ENCODE results near the gene PODNL1. TPM values are rescaled to one million over a fixed set of nuclear protein-coding genes. Genes with fewer than 3 reads are reported as not detected.
A peak's percentile ranks its signal among the peaks of the same experiment; 100 is the strongest.

Gene PODNL1
- total and polyA plus RNA-seq, 2 experiments from 2014 or later: 0.17 to 2.4 TPM

GRCh38 chr19:13959962-13960862, 22.0 kb upstream of the PODNL1 start:
- Histone ChIP-seq H3K27ac (no peak overlapping the region), H3K4me1 (ENCODE audit: insufficient read depth) (no peaks in the 10 kb centered on the region), H3K9me3 (ENCODE audit: low read depth) (no peaks in the 10 kb centered on the region), H3K36me3 (replicated peaks; ENCODE audit: insufficient read depth, low read depth) (no peaks in the 10 kb centered on the region), H3K27me3 (no peaks in the 10 kb centered on the region), H3K4me2 (no peak overlapping the region), H3K4me3 (no peak overlapping the region), H4K20me1 (ENCODE audit: insufficient read depth, poor library complexity, severe bottlenecking) (no peaks in the 10 kb centered on the region), H3K79me2 (no peaks in the 10 kb centered on the region), H2AFZ (no peak overlapping the region), H3K9me2 (replicated peaks; ENCODE audit: insufficient read depth) (no peaks in the 10 kb centered on the region)
- WGBS (ENCODE audit: low lambda C conversion rate, missing lambda C conversion rate): 92% methylated on average over 27 of the region's 27 CpGs
- TF ChIP-seq EZH2 (IDR thresholded peaks at IDR 0.05; ENCODE audit: borderline replicate concordance) (no peak), CTCF (IDR thresholded peaks at IDR 0.05; ENCODE audit: poor library complexity) (peak; percentile 15), EZH2phosphoT487 (IDR thresholded peaks at IDR 0.05; ENCODE audit: low read depth, severe bottlenecking, unreplicated experiment) (no peak)
- DNase-seq (ENCODE audit: low spot score): peak; percentile 20

DNA sequence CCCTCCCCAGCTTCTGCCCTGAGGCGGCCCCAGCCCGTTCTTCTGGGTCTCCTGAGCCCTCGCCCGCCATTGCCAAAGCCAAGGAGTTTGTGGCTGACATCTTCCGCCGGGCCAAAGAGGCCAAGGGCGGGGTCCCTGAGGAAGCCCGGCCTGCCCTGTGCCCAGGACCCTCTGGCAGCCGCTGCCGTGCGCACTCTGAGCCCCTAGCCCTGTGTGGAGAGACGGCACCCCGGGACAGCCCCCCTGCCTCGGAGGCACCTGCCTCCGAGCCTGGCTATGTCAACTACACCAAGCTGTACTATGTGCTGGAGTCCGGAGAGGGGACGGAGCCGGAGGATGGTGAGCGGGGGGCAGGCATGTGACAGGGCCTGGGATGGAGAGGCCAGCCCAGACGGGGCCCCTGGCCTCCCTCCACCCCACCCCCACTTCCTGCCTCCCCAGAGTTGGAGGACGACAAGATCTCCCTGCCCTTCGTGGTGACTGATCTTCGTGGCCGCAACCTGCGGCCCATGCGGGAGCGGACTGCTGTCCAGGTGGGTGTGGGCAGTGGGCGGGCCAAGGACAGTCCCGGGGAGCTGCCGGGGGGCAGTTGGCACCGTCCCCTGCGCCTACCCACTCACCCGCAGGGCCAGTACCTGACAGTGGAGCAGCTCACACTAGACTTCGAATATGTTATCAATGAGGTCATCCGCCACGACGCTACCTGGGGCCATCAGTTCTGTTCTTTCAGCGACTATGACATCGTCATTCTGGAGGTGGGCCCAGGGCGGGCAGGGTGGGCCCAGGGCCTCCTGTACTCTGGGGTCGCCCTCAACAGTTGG, 21.1 kb upstream of the PODNL1 start:
- WGBS (ENCODE audit: low lambda C conversion rate, missing lambda C conversion rate): 95% methylated on average over 34 of the region's 41 CpGs
- Histone ChIP-seq H4K20me1 (ENCODE audit: insufficient read depth, poor library complexity, severe bottlenecking) (no peaks in the 10 kb centered on the region), H3K79me2 (peaks cover 6% of the 10 kb centered on the region), H3K27ac (no peak overlapping the region), H3K27me3 (no peaks in the 10 kb centered on the region), H3K36me3 (replicated peaks; ENCODE audit: insufficient read depth, low read depth) (no peaks in the 10 kb centered on the region), H3K4me1 (ENCODE audit: insufficient read depth) (no peaks in the 10 kb centered on the region), H3K4me2 (no peak overlapping the region), H3K9me3 (ENCODE audit: low read depth) (no peaks in the 10 kb centered on the region), H2AFZ (no peak overlapping the region), H3K4me3 (no peak overlapping the region), H3K9me2 (replicated peaks; ENCODE audit: insufficient read depth) (no peaks in the 10 kb centered on the region)
- TF ChIP-seq EZH2 (IDR thresholded peaks at IDR 0.05; ENCODE audit: borderline replicate concordance) (no peak), CTCF (IDR thresholded peaks at IDR 0.05; ENCODE audit: poor library complexity) (no peak)
- DNase-seq (ENCODE audit: low spot score): peak; percentile 3

DNA sequence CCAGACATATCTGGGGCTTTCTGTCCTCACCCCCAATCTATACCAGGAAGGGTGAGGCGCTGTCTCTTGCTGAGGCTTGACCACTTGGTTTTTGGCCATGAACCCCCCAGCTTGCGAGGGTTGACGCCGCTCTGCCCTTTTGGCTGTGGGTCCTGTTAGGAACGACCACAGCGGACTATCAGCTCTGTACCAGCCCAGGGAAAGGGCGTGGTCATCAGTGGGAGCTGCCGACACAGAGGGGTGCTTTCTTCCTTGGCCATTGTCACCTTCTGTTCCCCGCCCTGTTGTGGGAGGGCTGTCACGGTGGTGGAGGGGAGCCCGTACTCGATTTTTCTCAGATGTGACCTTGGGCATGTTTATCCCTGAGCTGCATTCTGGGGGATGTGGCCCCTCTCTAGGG, 19.8 kb upstream of the PODNL1 start:
- H3K36me3 ChIP-seq (replicated peaks; ENCODE audit: insufficient read depth, low read depth): no peaks in the 10 kb centered on the region
- no peak overlapping the region for H2AFZ ChIP-seq
- WGBS (ENCODE audit: low lambda C conversion rate, missing lambda C conversion rate): 90% methylated on average over 12 of the region's 12 CpGs
- peaks cover 5% of the 10 kb centered on the region for H3K4me1 ChIP-seq (ENCODE audit: insufficient read depth)
- H3K27me3 ChIP-seq: no peaks in the 10 kb centered on the region
- no peak for TF ChIP-seq EZH2 (IDR thresholded peaks at IDR 0.05; ENCODE audit: borderline replicate concordance)
- no peaks in the 10 kb centered on the region for H4K20me1 ChIP-seq (ENCODE audit: insufficient read depth, poor library complexity, severe bottlenecking)
- H3K9me3 ChIP-seq (ENCODE audit: low read depth): no peaks in the 10 kb centered on the region
- H3K27ac ChIP-seq: no peak overlapping the region
- peaks cover 19% of the 10 kb centered on the region for H3K79me2 ChIP-seq
- H3K4me2 ChIP-seq: no peak overlapping the region
- H3K9me2 ChIP-seq (replicated peaks; ENCODE audit: insufficient read depth): no peaks in the 10 kb centered on the region
- no peak overlapping the region for H3K4me3 ChIP-seq
- no peak for DNase-seq (ENCODE audit: low spot score)

DNA sequence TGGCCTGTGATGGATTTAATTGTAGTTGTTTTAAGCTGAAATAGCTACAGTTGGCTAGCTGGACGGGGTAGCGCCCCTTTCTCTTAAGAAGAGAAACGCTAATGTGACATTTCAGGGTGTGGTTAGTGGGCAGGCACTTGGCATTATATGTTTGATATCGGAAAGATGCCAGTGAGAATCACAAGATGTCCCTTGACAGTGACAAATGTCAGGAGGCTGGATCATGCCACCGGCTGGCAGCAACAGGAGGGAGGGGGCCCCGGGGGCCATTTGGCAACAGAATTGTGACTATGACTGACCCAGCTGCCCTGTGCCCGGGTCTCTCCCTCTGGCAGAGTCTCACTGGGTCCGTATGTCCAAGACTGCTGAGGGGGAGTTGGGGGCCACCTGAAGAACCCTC, 18.8 kb upstream of the PODNL1 start:
- no peaks in the 10 kb centered on the region for H3K27me3 ChIP-seq
- H3K36me3 ChIP-seq (replicated peaks; ENCODE audit: insufficient read depth, low read depth): no peaks in the 10 kb centered on the region
- no peaks in the 10 kb centered on the region for H3K9me3 ChIP-seq (ENCODE audit: low read depth)
- WGBS (ENCODE audit: low lambda C conversion rate, missing lambda C conversion rate): 94% methylated on average over 8 of the region's 8 CpGs
- H3K79me2 ChIP-seq: peaks cover 23% of the 10 kb centered on the region
- H2AFZ ChIP-seq: no peak overlapping the region
- no peak for DNase-seq (ENCODE audit: low spot score)
- H3K4me1 ChIP-seq (ENCODE audit: insufficient read depth): peaks cover 5% of the 10 kb centered on the region
- no peaks in the 10 kb centered on the region for H3K9me2 ChIP-seq (replicated peaks; ENCODE audit: insufficient read depth)
- no peak overlapping the region for H3K27ac ChIP-seq
- no peak for TF ChIP-seq CTCF (IDR thresholded peaks at IDR 0.05; ENCODE audit: poor library complexity)
- no peak overlapping the region for H3K4me2 ChIP-seq
- no peaks in the 10 kb centered on the region for H4K20me1 ChIP-seq (ENCODE audit: insufficient read depth, poor library complexity, severe bottlenecking)
- no peak overlapping the region for H3K4me3 ChIP-seq
